OCI-LY3 (cell line): ENCODE data around the gene MEX3B.

ENCODE experiments used
- EZH2phosphoT487 ChIP-seq: fragments of 200-600 bp; shearing (Covaris generic); IDR thresholded peaks from 2 replicates; pipeline ENCODE4 v1.6.1; 2018; ENCODE audit warnings: antibody characterized with exemption, mixed run types, low read depth
- TF ChIP-seq, protein P1 (sequence below): fragments of 200-600, 300-600 bp; sonication (generic); IDR thresholded peaks from 2 replicates; pipeline ENCODE4 v1.5.1; 2014; ENCODE audit warnings: antibody characterized with exemption, low read length, low read depth

DNA sequence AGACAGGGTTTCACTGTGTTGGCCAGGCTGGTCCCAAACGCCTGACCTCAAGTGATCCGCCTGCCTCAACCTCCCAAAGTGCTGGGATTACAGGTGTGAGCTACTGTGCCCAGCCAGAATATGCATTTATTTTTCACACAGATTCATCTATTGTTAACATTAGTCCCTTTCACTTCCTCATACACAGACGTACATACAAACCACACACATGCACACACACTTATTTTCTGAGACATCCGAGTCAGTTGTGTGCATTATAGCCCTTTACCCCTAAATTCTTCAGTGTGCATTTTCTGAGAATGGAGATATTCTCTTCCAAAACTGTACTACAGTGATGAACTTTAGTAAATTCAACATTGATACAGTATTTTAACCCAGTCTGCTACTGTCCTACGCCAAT is 15.0 kb upstream of the MEX3B start:
- TF ChIP-seq, protein P1, sequence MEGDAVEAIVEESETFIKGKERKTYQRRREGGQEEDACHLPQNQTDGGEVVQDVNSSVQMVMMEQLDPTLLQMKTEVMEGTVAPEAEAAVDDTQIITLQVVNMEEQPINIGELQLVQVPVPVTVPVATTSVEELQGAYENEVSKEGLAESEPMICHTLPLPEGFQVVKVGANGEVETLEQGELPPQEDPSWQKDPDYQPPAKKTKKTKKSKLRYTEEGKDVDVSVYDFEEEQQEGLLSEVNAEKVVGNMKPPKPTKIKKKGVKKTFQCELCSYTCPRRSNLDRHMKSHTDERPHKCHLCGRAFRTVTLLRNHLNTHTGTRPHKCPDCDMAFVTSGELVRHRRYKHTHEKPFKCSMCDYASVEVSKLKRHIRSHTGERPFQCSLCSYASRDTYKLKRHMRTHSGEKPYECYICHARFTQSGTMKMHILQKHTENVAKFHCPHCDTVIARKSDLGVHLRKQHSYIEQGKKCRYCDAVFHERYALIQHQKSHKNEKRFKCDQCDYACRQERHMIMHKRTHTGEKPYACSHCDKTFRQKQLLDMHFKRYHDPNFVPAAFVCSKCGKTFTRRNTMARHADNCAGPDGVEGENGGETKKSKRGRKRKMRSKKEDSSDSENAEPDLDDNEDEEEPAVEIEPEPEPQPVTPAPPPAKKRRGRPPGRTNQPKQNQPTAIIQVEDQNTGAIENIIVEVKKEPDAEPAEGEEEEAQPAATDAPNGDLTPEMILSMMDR: no peak
- TF ChIP-seq EZH2phosphoT487: no peak
